HUES6 (cell line): ENCODE results near the gene TBX1.

Source experiments
- H3K27ac ChIP-seq: 2 replicates; pipeline ENCODE4 v1.7.0; 2013; ENCODE audit warnings: low read depth, mild to moderate bottlenecking, low read length, inconsistent platforms
- H3K27me3 ChIP-seq: 2 replicates; pipeline ENCODE4 v1.6.1; 2013; ENCODE audit warnings: low read length; ENCODE audit not compliant: control insufficient read depth, insufficient read depth
- H3K36me3 ChIP-seq: 2 replicates; pipeline ENCODE4 v1.6.1; 2013; ENCODE audit warnings: low read length; ENCODE audit not compliant: control insufficient read depth, insufficient read depth
- H3K4me1 ChIP-seq: 2 replicates; pipeline ENCODE4 v1.6.1; 2013; ENCODE audit warnings: low read length; ENCODE audit not compliant: control insufficient read depth, insufficient read depth
- H3K4me3 ChIP-seq: 2 replicates; pipeline ENCODE4 v1.5.1; 2013; ENCODE audit warnings: low read depth, low read length
- H3K9ac ChIP-seq: one replicate; pipeline ENCODE4 v1.6.1; 2013; ENCODE audit warnings: mild to moderate bottlenecking, low read length
- H3K9me3 ChIP-seq: 2 replicates; pipeline ENCODE4 v1.6.1; 2013; ENCODE audit warnings: low read depth, low read length; ENCODE audit not compliant: control insufficient read depth, insufficient read depth

TBX1 gene

GRCh38 chr22:19782533-19782932 lies 22.0 kb downstream of the TBX1 start:
- H3K9me3 ChIP-seq, result no peaks in the 10 kb centered on the region
- H3K27ac ChIP-seq, result no peak overlapping the region
- no peak overlapping the region for H3K4me3 ChIP-seq
- no peaks in the 10 kb centered on the region; the same call in 1 of the 2 replicates for H3K27me3 ChIP-seq
- H3K4me1 ChIP-seq, result no peaks in the 10 kb centered on the region
- no peak overlapping the region for H3K9ac ChIP-seq
- no peaks in the 10 kb centered on the region for H3K36me3 ChIP-seq

- Histone ChIP-seq H3K27me3 (no peaks in the 10 kb centered on the region; the same call in 1 of the 2 replicates), H3K4me3 (no peak overlapping the region), H3K9ac (no peak overlapping the region), H3K9me3 (no peaks in the 10 kb centered on the region), H3K4me1 (no peaks in the 10 kb centered on the region), H3K27ac (no peak overlapping the region), H3K36me3 (0 out of 2 replicates have a peak, but pooled peaks cover 2% of the 10 kb centered on the region)
These were observed 23.2 kb downstream of the TBX1 start for GRCh38 chr22:19783586-19784383.

GRCh38 chr22:19784384-19785175 lies 24.0 kb downstream of the TBX1 start:
- Histone ChIP-seq H3K4me3 (no peak overlapping the region), H3K9me3 (no peaks in the 10 kb centered on the region), H3K36me3 (0 out of 2 replicates have a peak, but pooled peaks cover 2% of the 10 kb centered on the region), H3K27ac (no peak overlapping the region), H3K4me1 (no peaks in the 10 kb centered on the region), H3K9ac (no peak overlapping the region), H3K27me3 (no peaks in the 10 kb centered on the region)

GRCh38 chr22:19785461-19786263 lies 25.1 kb downstream of the TBX1 start:
- no peaks in the 10 kb centered on the region for H3K9me3 ChIP-seq
- H3K36me3 ChIP-seq, result 0 out of 2 replicates have a peak, but pooled peaks cover 2% of the 10 kb centered on the region
- no peak overlapping the region for H3K27ac ChIP-seq
- H3K4me1 ChIP-seq, result no peaks in the 10 kb centered on the region
- H3K27me3 ChIP-seq, result no peaks in the 10 kb centered on the region
- no peak overlapping the region for H3K4me3 ChIP-seq
- H3K9ac ChIP-seq, result no peak overlapping the region

GRCh38 chr22:19786264-19786585 lies 25.6 kb downstream of the TBX1 start:
- H3K36me3 ChIP-seq, result 0 out of 2 replicates have a peak, but pooled peaks cover 2% of the 10 kb centered on the region
- H3K9me3 ChIP-seq, result no peaks in the 10 kb centered on the region
- no peaks in the 10 kb centered on the region for H3K27me3 ChIP-seq
- no peak overlapping the region for H3K4me3 ChIP-seq
- H3K27ac ChIP-seq, result no peak overlapping the region
- no peaks in the 10 kb centered on the region for H3K4me1 ChIP-seq
- no peak overlapping the region for H3K9ac ChIP-seq

- Histone ChIP-seq H3K36me3 (0 out of 2 replicates have a peak, but pooled peaks cover 2% of the 10 kb centered on the region), H3K9me3 (no peaks in the 10 kb centered on the region), H3K4me1 (no peaks in the 10 kb centered on the region), H3K27ac (no peak overlapping the region), H3K4me3 (no peak overlapping the region), H3K9ac (no peak overlapping the region), H3K27me3 (no peaks in the 10 kb centered on the region)
These were observed 26.6 kb downstream of the TBX1 start for GRCh38 chr22:19786959-19787848.

- H3K27me3 ChIP-seq, result no peaks in the 10 kb centered on the region
These were observed 27.2 kb downstream of the TBX1 start for GRCh38 chr22:19787849-19788141.

GRCh38 chr22:19788661-19789225 lies 28.2 kb downstream of the TBX1 start:
- no peaks in the 10 kb centered on the region for H3K4me1 ChIP-seq
- no peaks in the 10 kb centered on the region for H3K27me3 ChIP-seq
- H3K9ac ChIP-seq, result no peak overlapping the region
- no peak overlapping the region for H3K4me3 ChIP-seq
- H3K36me3 ChIP-seq, result 0 out of 2 replicates have a peak, but pooled peaks cover 2% of the 10 kb centered on the region
- H3K27ac ChIP-seq, result no peak overlapping the region
- H3K9me3 ChIP-seq, result 0 out of 2 replicates have a peak, but pooled peaks cover 3% of the 10 kb centered on the region

More at GRCh38 chr22:19787849-19788141, 27.2 kb downstream of the TBX1 start:
- no peak overlapping the region for H3K27ac ChIP-seq
- H3K9me3 ChIP-seq, result 0 out of 2 replicates have a peak, but pooled peaks cover 3% of the 10 kb centered on the region
- no peak overlapping the region for H3K9ac ChIP-seq
- no peaks in the 10 kb centered on the region for H3K4me1 ChIP-seq
- H3K4me3 ChIP-seq, result no peak overlapping the region
- H3K36me3 ChIP-seq, result 0 out of 2 replicates have a peak, but pooled peaks cover 2% of the 10 kb centered on the region

- H3K27ac ChIP-seq, result no peak overlapping the region
- no peak overlapping the region for H3K9ac ChIP-seq
- H3K36me3 ChIP-seq, result 0 out of 2 replicates have a peak, but pooled peaks cover 2% of the 10 kb centered on the region
- H3K27me3 ChIP-seq, result no peaks in the 10 kb centered on the region
- no peaks in the 10 kb centered on the region for H3K4me1 ChIP-seq
- H3K4me3 ChIP-seq, result no peak overlapping the region
- H3K9me3 ChIP-seq, result 0 out of 2 replicates have a peak, but pooled peaks cover 3% of the 10 kb centered on the region
These were observed 28.8 kb downstream of the TBX1 start for GRCh38 chr22:19789406-19789805.

GRCh38 chr22:19789828-19790227 lies 29.2 kb downstream of the TBX1 start:
- no peak overlapping the region for H3K9ac ChIP-seq
- H3K4me3 ChIP-seq, result no peak overlapping the region
- H3K27me3 ChIP-seq, result no peaks in the 10 kb centered on the region
- 0 out of 2 replicates have a peak, but pooled peaks cover 2% of the 10 kb centered on the region for H3K36me3 ChIP-seq
- H3K9me3 ChIP-seq, result 0 out of 2 replicates have a peak, but pooled peaks cover 3% of the 10 kb centered on the region
- no peaks in the 10 kb centered on the region for H3K4me1 ChIP-seq
- H3K27ac ChIP-seq, result no peak overlapping the region
